Measurements from ENCODE around the gene MYL3.

MYL3 gene

DNA sequence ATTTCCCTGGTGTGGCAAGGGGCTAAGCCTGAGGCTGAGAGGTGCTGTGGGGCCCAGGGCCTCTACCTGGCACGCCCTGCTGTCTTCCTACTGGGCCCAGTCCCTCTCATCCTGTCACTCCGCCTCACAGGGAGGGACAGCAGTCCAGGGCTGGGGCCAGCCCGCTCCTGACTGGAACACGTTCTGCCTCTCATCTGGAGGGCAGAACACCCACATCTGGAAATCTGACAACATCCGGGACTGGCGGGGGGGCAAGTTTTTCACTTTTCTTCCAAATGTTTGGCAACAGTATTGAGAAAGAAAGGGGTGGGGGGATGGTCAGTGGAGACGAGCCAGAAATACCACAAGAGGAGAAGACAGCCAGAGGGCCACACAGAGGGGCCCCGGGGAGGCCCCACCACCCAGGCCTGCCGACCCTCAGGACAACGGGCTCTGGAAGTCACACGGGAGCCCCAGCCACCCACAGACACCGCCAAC is 1.8 kb upstream of the MYL3 start:
- peak; percentile 67 for DNase-seq

DNA sequence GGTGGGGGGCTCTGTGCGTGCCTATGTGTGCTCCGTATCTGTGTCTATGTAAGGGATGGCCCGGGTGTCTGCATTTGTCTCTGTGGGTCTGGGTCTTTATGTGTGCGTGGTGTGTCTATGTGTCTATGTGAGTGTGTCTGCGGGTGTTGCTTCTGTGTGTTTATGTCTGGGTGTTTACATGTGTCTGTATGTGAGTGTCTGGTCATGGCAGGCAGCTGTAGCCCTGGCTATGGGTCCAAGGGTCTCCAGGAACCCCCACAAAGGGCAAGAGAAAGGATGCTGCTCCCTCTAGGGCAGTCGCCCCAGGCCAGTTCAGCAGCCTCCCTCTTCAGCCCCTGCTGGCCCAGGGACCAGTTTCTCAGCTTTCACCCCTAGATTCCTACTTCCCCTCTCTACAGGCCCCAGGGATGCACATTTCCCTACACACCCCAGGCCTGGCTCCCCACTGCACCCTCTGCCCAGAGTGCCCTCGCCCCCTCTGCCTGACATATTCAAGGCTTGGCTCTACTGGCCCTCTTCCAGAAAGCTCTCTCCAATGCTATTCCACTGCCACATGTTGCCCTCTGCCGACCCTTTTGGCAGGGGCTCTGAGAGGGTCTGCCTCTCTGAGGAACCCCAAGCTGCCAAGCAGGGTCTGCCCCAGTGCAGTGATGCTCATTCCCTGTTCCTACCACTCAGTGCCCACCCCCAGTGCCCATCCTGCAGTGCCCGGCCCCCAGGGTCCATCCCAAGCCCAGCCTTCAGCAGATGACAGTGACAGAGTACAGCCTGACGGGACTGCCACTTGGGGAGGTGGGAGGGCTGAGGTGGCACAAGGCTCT is 1.0 kb upstream of the MYL3 start:
- DNase-seq = peak; percentile 28

DNA sequence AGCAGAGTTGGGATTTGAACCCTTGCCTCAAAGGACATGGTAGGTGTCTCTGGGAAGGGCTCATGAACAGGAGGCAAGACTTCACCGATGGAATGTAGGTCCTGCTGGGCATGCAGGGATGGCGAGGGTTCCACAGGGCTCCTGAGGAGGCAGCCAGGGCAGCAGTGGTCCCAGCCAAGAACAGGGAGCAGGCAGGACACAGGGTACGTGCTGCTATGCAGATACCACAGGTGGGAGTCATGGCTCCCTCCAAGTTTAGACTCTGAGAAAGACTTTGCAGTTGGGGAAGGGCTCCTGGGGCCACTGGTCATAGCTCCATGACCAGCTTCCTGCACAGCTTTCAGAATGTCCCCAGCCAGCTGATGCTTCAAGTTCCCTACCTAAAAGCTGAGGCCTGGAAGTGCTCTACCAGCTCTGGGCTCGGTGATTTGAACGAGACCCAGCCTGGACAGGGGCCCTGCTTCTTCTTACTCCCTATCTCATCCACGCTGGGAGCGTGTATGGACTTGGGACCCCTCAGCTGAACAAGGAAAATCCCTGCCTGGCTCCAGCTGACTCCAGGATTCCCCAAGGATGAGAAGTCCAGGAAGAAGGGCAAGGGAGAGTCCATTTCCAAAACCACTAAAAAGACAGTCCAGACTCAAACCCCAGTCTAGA is 747 bp downstream of the MYL3 start:
- peak; percentile 27 for DNase-seq

DNA sequence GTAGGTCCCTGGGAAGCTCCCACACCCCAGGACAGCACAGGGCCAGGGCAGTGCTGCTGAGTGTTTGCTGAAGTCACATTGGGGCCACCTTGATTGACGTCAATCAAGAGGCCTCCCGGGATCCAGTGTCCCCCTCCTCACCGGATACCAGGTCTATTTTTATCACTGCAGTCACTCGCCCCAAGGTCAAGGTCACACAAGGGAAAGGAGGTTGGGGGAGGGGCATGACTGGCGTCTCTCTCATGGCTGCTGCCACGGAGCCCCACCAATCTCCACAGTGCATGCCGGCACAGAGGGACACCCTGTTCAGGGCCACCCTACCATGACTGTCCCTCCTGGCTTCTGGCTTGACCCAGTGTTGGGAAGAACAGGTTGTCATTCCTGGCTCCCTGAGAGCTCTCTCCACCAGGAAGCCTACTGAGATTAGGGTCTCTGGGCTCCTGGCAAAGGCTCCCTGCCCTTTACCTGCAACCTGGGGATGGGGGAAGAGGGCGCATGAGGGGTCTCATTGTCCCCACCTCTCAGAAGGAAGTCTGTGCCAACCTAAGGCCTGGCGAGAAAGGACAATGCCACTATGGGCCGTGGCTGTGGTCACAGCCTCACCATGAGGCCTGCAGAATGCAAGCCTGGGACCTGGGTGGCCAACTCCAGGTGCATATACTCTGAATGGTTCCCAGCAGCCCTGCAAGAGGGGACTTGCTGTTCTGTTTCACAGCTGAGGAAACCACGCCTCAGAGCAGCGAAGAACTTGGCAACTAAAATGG is 1.5 kb downstream of the MYL3 start:
- DNase-seq = peak; percentile 25

DNA sequence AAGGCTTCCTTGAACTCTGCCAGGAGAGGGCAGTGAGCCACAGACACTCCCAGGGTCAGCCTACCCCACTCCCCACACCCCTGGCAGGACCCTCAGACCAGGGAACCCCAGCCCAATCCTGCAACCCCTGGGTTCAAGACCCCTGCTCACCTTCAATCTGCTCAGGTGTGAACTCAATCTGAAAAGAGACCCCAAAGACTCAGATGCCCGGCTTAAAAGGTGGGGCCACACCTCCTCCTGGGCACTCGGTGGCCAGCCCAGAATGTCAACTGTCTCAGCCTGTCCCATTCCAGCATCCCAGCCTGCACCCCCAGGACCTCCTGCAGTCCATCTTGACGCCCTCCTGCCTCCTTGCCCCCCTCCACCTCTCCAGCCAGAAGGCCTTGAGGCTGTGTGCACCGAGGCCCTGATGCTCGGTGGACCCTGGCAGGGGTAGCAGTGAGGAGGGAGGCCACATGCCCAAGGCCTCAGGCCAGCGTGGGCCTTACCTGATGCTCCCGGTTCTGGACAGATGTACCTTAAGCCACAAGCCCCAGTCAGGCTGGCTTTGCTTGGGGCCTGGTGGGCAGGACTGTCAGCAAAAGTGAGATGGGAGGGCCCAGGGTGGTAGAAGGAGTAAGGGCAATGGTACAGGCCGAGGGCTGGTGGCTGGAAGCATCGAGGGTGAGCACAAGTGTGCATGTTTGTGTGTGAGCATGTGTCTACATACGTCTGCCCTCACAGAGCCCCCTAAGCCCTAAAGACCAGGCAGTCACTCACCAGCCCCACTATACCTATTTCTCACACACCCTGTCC is 2.2 kb downstream of the MYL3 start:
- no peak for DNase-seq

DNA sequence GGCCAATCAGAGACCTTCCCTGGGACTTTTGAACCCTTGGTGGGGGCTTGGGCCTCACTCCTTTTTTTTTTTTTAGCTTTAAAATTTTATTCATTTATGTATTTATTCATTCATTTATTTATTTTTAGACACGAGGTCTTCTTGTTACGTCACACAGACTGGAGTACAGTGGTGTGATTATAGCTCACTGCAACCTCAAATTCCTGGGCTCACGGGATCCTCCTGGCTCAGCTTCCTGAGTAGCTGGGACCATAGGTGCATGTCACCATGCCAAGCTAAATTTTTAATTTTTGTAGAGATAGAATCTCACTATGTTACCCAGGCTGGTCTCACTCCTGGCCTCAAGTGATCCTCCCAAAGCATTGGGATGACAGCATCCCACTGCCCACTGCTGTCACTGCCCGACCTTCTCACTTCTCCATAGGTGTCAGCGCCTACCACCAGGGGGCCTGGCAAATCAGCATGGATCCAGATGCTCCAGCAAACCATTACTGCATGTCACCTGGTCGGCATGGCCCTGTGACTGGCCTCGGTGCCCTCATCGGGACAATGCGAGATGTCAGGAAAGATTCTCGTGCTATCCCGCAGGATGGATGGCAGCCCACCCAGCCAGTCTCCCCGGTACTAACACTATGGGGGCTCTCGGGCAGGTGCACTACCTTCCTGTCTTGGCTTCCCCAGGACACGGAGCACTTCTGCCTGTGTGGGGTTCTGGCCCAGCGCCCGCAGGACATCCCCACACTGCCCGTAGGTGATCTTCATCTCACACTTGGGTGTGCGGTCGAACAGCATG is 3.0 kb downstream of the MYL3 start:
- no peak for DNase-seq

DNA sequence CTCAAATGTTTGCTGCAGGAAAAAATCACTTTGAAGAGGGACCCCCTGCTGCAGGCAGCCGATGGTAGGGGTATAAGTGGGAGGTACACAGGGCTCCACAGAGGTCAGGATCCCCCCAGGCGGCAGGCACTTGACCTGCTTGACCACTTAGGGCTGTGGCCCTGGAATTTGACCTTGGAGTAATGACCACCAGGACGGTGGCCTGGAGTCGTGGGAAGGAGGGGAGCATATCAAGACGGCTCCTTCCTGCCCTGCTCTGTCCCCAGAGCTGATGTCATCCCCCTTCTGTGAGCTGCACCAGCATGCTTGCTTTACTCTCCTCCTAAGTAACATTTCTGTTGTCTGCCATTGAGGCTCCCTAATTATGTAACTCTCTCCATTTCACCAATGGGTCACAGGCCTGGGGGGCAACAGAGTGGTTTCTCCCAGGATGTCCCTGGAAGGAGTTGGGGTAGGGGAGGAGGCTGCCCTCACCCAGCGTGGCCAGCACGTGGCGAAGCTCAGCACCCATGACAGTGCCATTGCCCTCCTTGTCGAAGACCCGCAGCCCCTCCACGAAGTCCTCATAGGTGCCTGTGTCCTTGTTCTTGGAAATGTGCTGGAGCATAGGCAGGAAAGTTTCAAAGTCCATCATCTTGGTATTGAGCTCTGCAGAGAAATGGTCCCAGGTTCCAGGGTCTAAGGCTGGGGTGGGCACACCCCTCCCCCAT is 4.1 kb downstream of the MYL3 start:
- no peak for DNase-seq

DNA sequence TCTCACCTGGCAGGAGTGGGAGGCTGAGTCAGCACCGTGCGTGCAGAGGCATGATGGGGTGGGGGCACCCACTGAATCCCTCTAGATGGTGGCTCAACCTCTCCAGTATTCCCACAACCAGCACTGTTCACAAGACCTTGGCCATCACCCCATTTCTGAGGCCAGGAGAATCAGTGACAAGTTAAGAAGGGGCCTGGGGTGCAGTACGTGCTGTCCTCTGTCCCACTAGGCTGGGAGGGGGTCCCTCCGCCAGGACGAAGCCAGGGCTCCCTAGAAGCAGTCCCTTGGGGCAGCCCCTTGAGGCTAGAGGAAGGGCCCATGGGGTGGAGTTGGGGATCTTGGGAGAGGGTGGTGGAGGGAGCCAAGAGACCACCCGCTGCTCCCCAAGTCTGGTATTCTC is 4.8 kb downstream of the MYL3 start:
- no peak for DNase-seq

DNA sequence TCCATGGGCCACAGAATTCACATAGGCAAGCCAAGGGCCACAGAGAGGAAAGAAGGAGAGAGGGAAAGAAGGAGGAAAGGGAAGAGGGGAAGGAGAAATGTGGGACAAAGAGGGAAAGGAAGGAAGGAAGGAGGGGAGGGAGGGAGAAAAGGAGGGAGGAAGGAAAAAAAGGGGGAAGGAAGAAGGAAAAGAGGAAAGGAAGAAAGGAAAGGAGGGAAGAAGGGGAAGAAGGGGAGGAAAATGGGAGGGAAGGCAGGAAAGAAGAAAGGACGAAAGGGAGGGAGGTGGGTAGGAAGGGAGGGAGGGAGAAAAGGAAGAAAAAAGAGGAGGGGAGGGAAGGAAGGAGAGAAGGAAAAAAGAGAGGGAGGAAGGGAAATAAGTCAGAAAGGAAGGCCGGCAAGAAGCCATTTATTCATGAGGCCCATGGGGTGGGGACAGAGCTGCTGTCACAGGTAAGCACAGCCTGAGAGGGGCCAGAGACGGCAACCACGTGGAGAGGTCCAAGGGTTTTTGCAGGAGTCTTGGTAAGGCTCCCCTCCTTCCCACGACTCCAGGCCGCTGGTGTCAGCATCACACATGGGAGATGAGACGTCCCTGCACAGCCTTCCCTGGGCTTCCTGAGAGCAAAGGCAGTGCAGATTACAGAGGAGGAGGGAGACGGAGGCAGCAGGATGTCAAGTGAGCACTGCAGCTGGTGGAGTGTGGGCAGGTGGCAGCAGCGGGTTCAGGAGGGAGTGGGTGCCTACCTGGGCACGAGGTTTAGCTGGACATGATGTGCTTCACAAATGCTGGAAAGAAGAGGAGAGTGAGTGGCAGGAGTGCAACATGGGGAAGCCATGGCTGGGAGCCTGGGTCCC is 5.5 kb downstream of the MYL3 start:
- no peak for DNase-seq

DNA sequence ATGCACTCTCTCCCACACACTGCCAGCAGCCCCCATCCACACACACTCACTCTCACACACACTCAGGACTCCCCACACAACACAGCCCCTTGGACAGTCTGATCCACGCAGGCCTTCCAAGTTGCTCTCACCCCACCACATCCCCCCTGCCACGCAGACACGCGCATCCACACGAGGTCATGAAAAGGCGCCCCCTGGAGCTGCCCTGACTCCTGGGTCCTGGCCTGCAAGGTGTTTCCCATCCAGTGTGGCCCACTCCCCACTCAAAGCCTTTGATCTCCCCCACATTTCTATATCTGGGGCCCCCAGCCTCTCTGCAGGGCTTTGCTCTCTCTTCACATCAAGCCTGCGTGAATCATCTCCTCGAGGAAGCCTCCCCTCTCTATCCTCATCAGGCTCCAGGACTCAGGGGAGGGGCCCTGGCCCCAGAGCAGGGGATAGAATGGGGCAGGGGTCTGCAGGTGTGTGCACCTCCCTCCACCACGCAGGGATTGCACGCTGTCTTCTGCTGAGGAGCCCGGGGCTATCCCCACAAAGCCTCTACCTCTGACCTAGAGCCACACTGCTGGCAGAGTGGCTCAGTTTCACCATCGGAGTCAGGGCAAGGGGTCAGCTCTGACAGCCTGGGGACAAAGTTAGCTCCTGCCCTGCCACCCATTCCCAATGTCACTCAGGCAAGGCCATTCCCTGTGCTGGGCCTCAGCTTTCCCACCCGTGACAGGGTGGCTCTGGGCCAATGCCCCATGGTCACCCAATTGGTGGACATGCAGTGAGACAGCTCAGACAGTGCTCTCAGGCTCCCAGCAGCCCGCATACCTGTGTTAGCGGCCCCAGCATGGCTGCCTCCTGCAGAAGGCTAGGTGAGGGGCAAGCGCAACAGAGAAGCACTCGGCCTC is 6.4 kb downstream of the MYL3 start:
- DNase-seq = peak; percentile 30

DNA sequence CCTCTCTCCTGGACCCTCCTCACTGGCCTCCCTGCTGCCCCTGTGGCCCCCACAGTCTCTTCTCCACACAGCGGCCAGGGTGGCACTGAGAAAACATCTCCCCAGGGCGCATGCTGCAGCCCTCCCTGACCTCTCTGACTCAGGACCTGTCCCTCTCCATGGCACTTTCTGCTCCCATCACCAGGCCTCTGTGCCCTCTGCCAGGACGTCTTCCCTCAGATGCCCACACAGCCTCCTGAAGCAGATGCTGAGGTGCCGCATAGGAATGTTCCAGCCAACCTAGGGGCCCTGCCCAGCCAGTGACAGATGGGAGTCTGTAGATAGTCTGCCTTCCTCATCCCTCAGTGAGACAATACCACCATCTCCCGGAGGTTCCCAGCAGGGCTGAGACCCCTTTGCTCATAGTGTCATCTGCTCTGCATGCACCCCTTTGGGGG is 8.7 kb downstream of the MYL3 start:
- no peak for DNase-seq

DNA sequence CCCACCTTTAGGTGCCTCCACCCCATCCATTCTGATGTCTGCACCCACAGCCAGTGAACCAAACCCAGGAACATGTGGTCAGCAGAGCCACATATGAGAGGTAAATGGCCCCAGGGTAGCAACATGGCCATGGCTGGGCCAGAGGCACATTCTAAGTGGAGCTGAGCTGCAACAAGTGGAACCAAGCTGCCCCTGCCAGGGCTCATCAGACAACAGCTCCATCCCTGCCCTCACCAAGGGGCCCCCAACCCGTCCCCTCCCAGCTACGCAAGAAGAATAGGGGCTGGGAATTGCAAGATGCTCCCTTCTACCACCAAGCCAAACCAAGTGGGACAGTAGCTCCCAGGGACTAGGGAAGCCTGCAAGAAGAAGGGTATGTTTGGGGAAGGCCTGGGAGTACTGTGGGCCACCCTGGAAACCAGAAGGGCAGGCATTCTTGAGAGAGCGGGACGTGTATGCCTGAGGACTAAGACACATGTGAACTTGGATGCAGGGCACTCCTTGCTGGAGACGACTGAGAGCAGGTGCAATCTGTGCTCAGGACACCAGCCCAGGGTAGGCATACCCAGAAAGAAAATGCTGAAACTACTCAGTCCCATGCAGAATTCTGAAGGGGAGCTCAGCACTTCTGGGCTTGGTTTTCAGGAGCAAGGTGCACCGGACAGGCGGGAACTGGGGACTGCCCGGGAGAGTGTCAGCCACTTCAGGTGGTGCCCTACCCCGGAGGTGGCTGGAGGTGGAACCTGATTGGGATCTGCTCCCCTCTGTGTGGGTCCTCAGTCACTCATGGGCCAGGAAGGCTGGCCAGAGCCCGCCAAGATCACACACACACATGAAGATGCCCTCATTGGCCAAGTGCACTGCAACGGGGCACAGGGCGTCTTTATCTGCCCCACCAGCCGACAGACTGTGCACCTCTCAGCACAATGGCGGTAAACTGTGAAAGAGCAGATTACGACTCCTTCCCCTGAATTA is 9.5 kb downstream of the MYL3 start:
- no peak for DNase-seq

DNA sequence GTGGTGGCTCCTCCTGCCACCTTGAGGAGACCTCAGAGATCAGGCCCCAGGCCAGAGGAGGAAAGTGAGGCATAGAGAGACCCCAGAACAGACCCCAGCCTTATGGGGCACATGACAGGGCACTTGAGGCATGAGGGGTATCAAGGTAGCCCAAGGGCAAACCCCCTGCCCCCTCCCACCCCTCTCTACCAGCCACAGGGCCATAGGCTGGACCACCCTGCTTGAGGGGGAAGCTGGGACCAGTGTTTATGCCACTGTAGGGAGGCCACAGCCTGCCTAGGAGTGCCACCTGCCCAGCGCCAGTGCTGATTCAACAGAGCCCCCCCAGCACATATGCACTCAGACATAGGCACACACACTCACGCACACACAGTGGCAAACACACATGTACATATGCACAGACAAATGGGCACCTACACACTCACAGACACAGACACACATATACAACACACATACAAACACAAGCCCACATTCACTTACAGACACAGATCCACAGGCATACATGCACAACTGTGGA is 10.3 kb downstream of the MYL3 start:
- no peak for DNase-seq

DNA sequence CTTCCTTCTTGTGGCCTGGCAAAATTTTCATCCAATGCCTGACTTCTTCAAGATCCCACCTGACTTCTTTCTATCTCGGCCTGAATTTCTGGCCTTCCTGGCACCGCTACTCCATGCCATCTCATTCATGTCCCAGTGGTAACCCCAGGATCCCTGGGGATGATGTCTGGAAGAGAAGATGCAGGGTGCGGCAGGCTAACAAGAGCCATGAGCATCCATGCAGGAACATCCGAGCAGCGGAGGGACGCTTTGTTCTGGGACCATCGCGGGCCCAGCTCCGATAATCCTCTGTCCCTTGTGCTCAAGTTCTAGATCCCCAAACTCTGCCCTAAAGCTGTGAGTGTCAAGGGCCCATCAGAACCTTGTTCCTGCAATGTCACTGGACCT is 10.9 kb downstream of the MYL3 start:
- no peak for DNase-seq

DNA sequence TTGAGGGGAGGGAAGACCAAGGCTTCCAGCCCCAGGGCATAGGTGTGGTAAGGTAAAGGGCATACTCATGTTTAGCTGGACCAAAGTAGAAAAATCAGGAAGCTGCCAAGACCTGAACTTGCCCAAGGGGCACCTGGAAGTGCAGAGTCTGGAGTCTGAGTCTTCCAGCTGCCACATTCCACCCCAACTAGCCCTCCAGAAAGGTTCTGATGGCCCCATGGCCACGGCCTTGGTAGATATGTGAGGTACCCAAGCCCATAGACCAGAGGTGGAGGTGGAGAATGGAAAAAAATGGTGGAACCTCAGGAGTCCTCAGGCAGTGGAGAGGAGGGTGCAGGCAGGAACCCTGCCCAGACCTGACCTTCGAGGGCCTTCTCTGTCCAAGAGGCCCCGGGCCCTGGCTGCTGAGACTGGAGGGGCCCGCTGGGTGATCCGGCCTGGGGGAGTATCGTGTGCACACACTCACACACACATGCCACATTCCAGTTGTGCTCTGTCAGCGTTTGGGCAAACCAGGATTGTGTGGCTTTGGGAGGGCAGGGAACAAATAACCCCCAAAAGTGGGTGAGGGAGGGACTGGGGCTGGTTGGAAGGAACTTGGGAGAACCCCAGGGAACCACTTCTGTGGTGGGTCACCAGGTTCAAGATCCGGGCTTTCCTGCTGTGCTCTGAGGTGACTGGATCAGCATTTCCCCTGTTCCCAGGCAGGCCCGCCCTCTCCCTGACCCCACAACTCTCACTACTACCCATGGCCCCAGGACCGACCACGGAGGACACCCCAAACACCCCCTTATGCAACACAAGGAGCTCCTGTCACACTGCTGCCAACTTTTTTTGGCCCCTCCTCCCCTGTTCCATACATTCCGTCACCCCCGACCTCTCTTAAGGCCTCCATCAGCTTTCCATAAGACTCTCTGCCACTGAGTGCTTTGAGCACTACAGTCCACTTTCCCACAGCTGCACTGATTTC is 11.6 kb downstream of the MYL3 start:
- no peak for DNase-seq

DNA sequence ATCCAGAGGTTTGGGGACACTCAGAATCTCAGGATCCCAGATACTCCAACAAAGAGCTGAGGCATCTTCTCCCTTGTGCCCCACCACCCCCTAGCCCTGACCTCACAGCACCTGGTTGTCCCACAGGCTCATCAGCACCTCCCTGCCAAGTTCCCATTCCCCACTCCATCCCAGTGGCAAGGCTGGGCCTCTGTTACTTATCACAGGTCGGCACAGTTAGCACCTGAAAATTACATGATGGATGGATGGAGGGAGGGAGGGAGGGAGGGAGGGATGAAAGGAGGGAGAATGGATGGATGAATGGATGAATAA is 12.8 kb downstream of the MYL3 start:
- DNase-seq = no peak
